IPS-11a (cell line): ENCODE results near the gene OSBPL10.

Experiments used
- H3K4me3 ChIP-seq: one replicate; pipeline ENCODE4 v1.5.1; 2013; ENCODE audit warnings: low read depth, low read length, control low read depth

The OSBPL10 gene

GRCh38 chr3:31636694-31637442, 344.2 kb downstream of the OSBPL10 start:
- no peak overlapping the region for H3K4me3 ChIP-seq

GRCh38 chr3:31636049-31636448, 345.0 kb downstream of the OSBPL10 start:
- no peak overlapping the region for H3K4me3 ChIP-seq

- H3K4me3 ChIP-seq: no peak overlapping the region
These were observed 345.5 kb downstream of the OSBPL10 start for GRCh38 chr3:31635545-31635944.

GRCh38 chr3:31634476-31634875, 346.6 kb downstream of the OSBPL10 start:
- no peak overlapping the region for H3K4me3 ChIP-seq

GRCh38 chr3:31629054-31629453, 352.0 kb downstream of the OSBPL10 start:
- no peak overlapping the region for H3K4me3 ChIP-seq

GRCh38 chr3:31625358-31625757, 355.7 kb downstream of the OSBPL10 start:
- no peak overlapping the region for H3K4me3 ChIP-seq

GRCh38 chr3:31624083-31624709, 356.9 kb downstream of the OSBPL10 start:
- H3K4me3 ChIP-seq: no peak overlapping the region

- H3K4me3 ChIP-seq: no peak overlapping the region
These were observed 358.3 kb downstream of the OSBPL10 start for GRCh38 chr3:31622636-31623288.

GRCh38 chr3:31621314-31621713, 359.7 kb downstream of the OSBPL10 start:
- no peak overlapping the region for H3K4me3 ChIP-seq

- no peak overlapping the region for H3K4me3 ChIP-seq
These were observed 360.4 kb downstream of the OSBPL10 start for GRCh38 chr3:31620656-31621055.

GRCh38 chr3:31616711-31617110, 364.4 kb downstream of the OSBPL10 start:
- no peak overlapping the region for H3K4me3 ChIP-seq

- H3K4me3 ChIP-seq: no peak overlapping the region
These were observed 365.8 kb downstream of the OSBPL10 start for GRCh38 chr3:31615071-31615875.

GRCh38 chr3:31614162-31614921, 366.7 kb downstream of the OSBPL10 start:
- H3K4me3 ChIP-seq: no peak overlapping the region

- H3K4me3 ChIP-seq: no peak overlapping the region
These were observed 367.4 kb downstream of the OSBPL10 start for GRCh38 chr3:31613654-31614053.

- no peak overlapping the region for H3K4me3 ChIP-seq
These were observed 367.9 kb downstream of the OSBPL10 start for GRCh38 chr3:31613177-31613576.
